OCI-M1 (cell line): ENCODE measurements around the gene SUFU.

Experiments used
- DNase-seq: peaks from one replicate; lab custom pipeline; 2025; lab: John Stamatoyannopoulos, UW

The SUFU gene

GRCh38 chr10:102641402-102641801, 137.6 kb downstream of the SUFU start:
- DNase-seq = no peak

GRCh38 chr10:102641880-102642735, 138.3 kb downstream of the SUFU start:
- DNase-seq = peak; percentile 99

GRCh38 chr10:102642736-102643335, 139.1 kb downstream of the SUFU start:
- peak; percentile 72 for DNase-seq

- peak; percentile 84 for DNase-seq
These were observed 139.7 kb downstream of the SUFU start for GRCh38 chr10:102643336-102644065.

- DNase-seq = peak; percentile 85
These were observed 140.4 kb downstream of the SUFU start, which contains the start of gene TRIM8 for GRCh38 chr10:102644066-102644645. TSS of gene TRIM8 (plus strand) at chr10:102644479. CDS start at chr10:102644618, 139 bp downstream.

- peak; percentile 94 for DNase-seq
These were observed 141.0 kb downstream of the SUFU start for GRCh38 chr10:102644646-102645387.

GRCh38 chr10:102645388-102645740, 141.6 kb downstream of the SUFU start:
- peak; percentile 94 for DNase-seq

GRCh38 chr10:102645741-102646609, 142.2 kb downstream of the SUFU start:
- DNase-seq = peak; percentile 99

GRCh38 chr10:102646610-102647442, 143.1 kb downstream of the SUFU start:
- no peak for DNase-seq

- DNase-seq = no peak
These were observed 143.9 kb downstream of the SUFU start for GRCh38 chr10:102647443-102648268.

- DNase-seq = no peak
These were observed 144.6 kb downstream of the SUFU start for GRCh38 chr10:102648269-102648888.

GRCh38 chr10:102648889-102649796, 145.4 kb downstream of the SUFU start:
- no peak for DNase-seq

GRCh38 chr10:102649797-102650654, 146.3 kb downstream of the SUFU start:
- DNase-seq = no peak

GRCh38 chr10:102650655-102651454, 147.1 kb downstream of the SUFU start:
- no peak for DNase-seq

- no peak for DNase-seq
These were observed 147.8 kb downstream of the SUFU start for GRCh38 chr10:102651455-102652169.
